B cell (primary cell): ENCODE data around the gene CD274. TPM values are rescaled to one million over a fixed set of nuclear protein-coding genes. Genes with fewer than 3 reads are reported as not detected.

Experiments
- ATAC-seq: fragments of 200-7000 bp; cut with Tn5 transposase; one replicate; pipeline ENCODE4 v1.10.0; 2021; ENCODE audit warnings: low read depth, mild to moderate bottlenecking, moderate number of reproducible peaks, moderate library complexity
- CTCF ChIA-PET: fragments of 350-600 bp; sonication (Branson Sonifier 250); formaldehyde crosslinking; loops from one replicate; lab custom pipeline; 2021; ENCODE audit warnings: antibody characterized with exemption, inconsistent platforms; lab: Charles Lee
- POLR2A ChIA-PET: fragments of 350-600 bp; sonication (Branson Sonifier 250); formaldehyde crosslinking; loops from one replicate; lab custom pipeline; 2021; ENCODE audit warnings: antibody characterized with exemption; lab: Charles Lee
- DNase-seq: peaks from one replicate; pipeline ENCODE4 v3.0.0; 2013
- H2AFZ ChIP-seq: 2 replicates; pipeline ENCODE4 v1.6.1; 2012; ENCODE audit warnings: mild to moderate bottlenecking, low read depth, low read length; ENCODE audit not compliant: insufficient read depth, poor library complexity, severe bottlenecking
- H3K27ac ChIP-seq, 2 donors: 1 replicate in 1 of 2; 2 replicates in 1 of 2; pipeline ENCODE4 v1.5.1; 2012 to 2013; ENCODE audit warnings: low read length in 2 of 2, mild to moderate bottlenecking in 2 of 2, moderate library complexity in 1 of 2
- H3K27me3 ChIP-seq, 4 experiments: fragments of 200-600 bp in 1 of 4; sonication (generic) in 1 of 4; replicated peaks in 1 of 4; 1 replicate in 2 of 4; 2 replicates in 2 of 4; pipeline versions ENCODE4 v1.6.1 to v1.7.0; 2013 to 2016; ENCODE audit warnings: low read length in 3 of 4, mild to moderate bottlenecking in 2 of 4, mixed read lengths in 1 of 4, moderate library complexity in 1 of 4; ENCODE audit not compliant: insufficient read depth in 4 of 4, control insufficient read depth in 3 of 4; ENCODE audit errors: control extremely low read depth in 1 of 4
- H3K36me3 ChIP-seq, 2 experiments: replicated peaks in 1 of 2; 1 replicate in 1 of 2; 2 replicates in 1 of 2; pipeline versions ENCODE4 v1.6.1 to v1.7.1; 2013; ENCODE audit warnings: low read length in 1 of 2; ENCODE audit not compliant: insufficient read depth in 2 of 2, control insufficient read depth in 1 of 2; ENCODE audit errors: control extremely low read depth in 1 of 2, extremely low read depth in 1 of 2
- H3K4me1 ChIP-seq, 2 donors: fragments of 200-600 bp in 1 of 2; sonication (generic) in 1 of 2; 1 replicate in 1 of 2; 2 replicates in 1 of 2; pipeline versions ENCODE4 v1.5.1 to v1.6.1; 2013 to 2017; ENCODE audit warnings: low read length in 2 of 2; ENCODE audit not compliant: control insufficient read depth in 2 of 2, insufficient read depth in 2 of 2
- H3K4me2 ChIP-seq: replicated peaks from 2 replicates; pipeline ENCODE3; 2012; ENCODE audit warnings: mild to moderate bottlenecking, low read depth, low read length; ENCODE audit not compliant: poor library complexity, severe bottlenecking
- H3K4me3 ChIP-seq, 5 experiments: fragments of 200-600 bp in 1 of 5; sonication (generic) in 1 of 5; 1 replicate in 3 of 5; 2 replicates in 2 of 5; pipeline versions ENCODE4 v1.5.1 to v1.7.0; 2011 to 2016; ENCODE audit warnings: low read length in 4 of 5, mild to moderate bottlenecking in 4 of 5, low read depth in 2 of 5, control low read depth in 1 of 5, moderate library complexity in 1 of 5; ENCODE audit not compliant: insufficient read depth in 1 of 5; ENCODE audit errors: control extremely low read depth in 1 of 5, extremely low read depth in 1 of 5
- H3K79me2 ChIP-seq: fragments of 200-600 bp; sonication (generic); one replicate; pipeline ENCODE4 v1.6.0; 2016; ENCODE audit warnings: low read length; ENCODE audit not compliant: control insufficient read depth, insufficient read depth
- H3K9ac ChIP-seq: fragments of 200-600 bp; sonication (generic); 2 replicates; pipeline ENCODE4 v1.6.1; 2017; ENCODE audit warnings: mild to moderate bottlenecking, low read length, moderate library complexity
- H3K9me3 ChIP-seq, 3 donors: one replicate each; pipeline versions ENCODE4 v1.6.1 to v1.7.1; 2013; ENCODE audit warnings: low read length in 2 of 3; ENCODE audit not compliant: control insufficient read depth in 2 of 3, insufficient read depth in 1 of 3; ENCODE audit errors: control extremely low read depth in 1 of 3
- H4K20me1 ChIP-seq: 2 replicates; pipeline ENCODE4 v1.6.0; 2012; ENCODE audit warnings: mild to moderate bottlenecking, low read length; ENCODE audit not compliant: insufficient read depth, control insufficient read depth, poor library complexity, severe bottlenecking
- H3K27ac Mint-ChIP-seq: one replicate; pipeline ENCODE4 v1.8.0; 2021; ENCODE audit warnings: mixed read lengths
- H3K27me3 Mint-ChIP-seq: one replicate; pipeline ENCODE4 v1.8.0; 2021; ENCODE audit warnings: mixed read lengths
- H3K4me1 Mint-ChIP-seq: one replicate; pipeline ENCODE4 v1.8.0; 2021; ENCODE audit warnings: mixed read lengths
- H3K4me3 Mint-ChIP-seq: one replicate; pipeline ENCODE4 v1.8.0; 2021; ENCODE audit warnings: mixed read lengths
- H3K9me3 Mint-ChIP-seq: one replicate; pipeline ENCODE4 v1.8.0; 2022; ENCODE audit warnings: mixed read lengths; ENCODE audit not compliant: insufficient read depth
- EZH2 ChIP-seq: IDR thresholded peaks from 2 replicates; pipeline ENCODE4 v1.6.1; 2012; ENCODE audit warnings: borderline replicate concordance, low read depth, mild to moderate bottlenecking, moderate library complexity, low read length; ENCODE audit not compliant: insufficient read depth, poor library complexity, severe bottlenecking
- WGBS: methylation state at CpG from one replicate; pipeline ENCODE4 v1.1.5; 2013; ENCODE audit warnings: missing lambda C conversion rate; ENCODE audit not compliant: insufficient coverage; 5-methylcytosine and 5-hydroxymethylcytosine counted together
- intact Hi-C: fragments of 100-400 bp; cut with micrococcal nuclease; formaldehyde crosslinking; loops from one replicate; pipeline ENCODE4 v1.10.0; 2022
- polyA plus RNA-seq: library from polyadenylated mRNA; depleted of rRNA; stranded (reverse); fragments of >200 nt; gene quantifications from 2 replicates; pipeline ENCODE4 v1.2.3, GENCODE V29; 2012
- total RNA-seq, 2 donors: library from RNA; stranded (reverse); fragments of 120-200 nt in 1 of 2; gene quantifications; 1 replicate in 1 of 2; 2 replicates in 1 of 2; pipeline versions ENCODE4 v1.2.3 to v1.2.4, GENCODE V29; 2013 to 2022
- TF ChIP-seq, protein P1 (sequence below): fragments of 200-600 bp; IDR thresholded peaks from one replicate; pipeline ENCODE4 v1.8.0; 2022; ENCODE audit warnings: antibody characterized with exemption, mild to moderate bottlenecking

CD274 gene
- total and polyA plus RNA-seq, 2 donors (not counting 1 experiment from before 2014, with no cell fraction given), result 1.4 to 7.0 TPM

DNA sequence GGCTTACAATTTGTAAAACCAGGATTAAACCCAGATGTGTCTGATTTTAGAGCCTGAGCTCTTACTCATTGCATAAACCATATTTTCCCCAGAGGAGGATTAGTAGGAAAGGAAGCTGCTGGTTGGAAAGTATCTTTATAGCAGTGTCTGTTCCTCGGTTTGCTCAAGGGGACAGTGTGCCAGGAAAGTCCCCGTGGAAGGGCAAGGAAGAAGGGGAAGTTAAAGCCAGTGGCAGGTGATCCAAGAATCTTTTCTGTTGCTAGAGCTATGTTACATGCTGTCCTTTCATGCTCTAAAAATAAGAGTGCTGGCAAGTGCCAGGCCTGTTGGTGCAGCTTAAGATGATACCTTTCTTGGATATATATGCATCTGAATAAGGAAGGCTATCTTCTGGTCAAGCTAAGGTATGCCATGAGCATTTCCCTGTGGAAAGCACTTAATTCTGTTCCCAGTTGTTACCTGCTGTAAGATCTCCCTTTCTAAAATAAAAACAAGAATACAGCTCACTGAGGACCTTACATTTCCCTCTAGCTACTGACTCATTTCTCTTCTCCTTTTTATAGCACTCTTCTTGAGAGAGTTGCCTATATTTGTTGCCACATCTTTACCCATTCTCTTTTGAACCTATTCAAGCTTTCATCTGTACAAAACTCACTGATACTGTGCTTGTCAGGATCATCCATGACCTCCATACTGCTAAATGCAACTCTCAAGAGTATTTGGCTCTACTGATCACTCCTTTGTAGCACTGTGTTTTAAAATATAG, 68.0 kb downstream of the CD274 start:
- H3K79me2 ChIP-seq, result no peaks in the 10 kb centered on the region
- no peak overlapping the region for H2AFZ ChIP-seq
- intact Hi-C loops, result no loop called here
- H3K4me3 ChIP-seq, result no peak overlapping the region
- ChIA-PET POLR2A (no interaction called here), CTCF (interaction anchor here (1.1 to 1.4 kb wide), 2 partner anchors 68 to 76 kb away, joined by 3 to 5 read pairs; partner anchors contain the start of gene CD274)
- 28% methylated on average over 2 of the region's 2 CpGs for WGBS
- DNase-seq (no peak), ATAC-seq (no peak)
- H3K4me1 ChIP-seq, result peaks cover 4 to 10% of the 10 kb centered on the region in 2 donors
- no peak for TF ChIP-seq EZH2
- TF ChIP-seq, protein P1, sequence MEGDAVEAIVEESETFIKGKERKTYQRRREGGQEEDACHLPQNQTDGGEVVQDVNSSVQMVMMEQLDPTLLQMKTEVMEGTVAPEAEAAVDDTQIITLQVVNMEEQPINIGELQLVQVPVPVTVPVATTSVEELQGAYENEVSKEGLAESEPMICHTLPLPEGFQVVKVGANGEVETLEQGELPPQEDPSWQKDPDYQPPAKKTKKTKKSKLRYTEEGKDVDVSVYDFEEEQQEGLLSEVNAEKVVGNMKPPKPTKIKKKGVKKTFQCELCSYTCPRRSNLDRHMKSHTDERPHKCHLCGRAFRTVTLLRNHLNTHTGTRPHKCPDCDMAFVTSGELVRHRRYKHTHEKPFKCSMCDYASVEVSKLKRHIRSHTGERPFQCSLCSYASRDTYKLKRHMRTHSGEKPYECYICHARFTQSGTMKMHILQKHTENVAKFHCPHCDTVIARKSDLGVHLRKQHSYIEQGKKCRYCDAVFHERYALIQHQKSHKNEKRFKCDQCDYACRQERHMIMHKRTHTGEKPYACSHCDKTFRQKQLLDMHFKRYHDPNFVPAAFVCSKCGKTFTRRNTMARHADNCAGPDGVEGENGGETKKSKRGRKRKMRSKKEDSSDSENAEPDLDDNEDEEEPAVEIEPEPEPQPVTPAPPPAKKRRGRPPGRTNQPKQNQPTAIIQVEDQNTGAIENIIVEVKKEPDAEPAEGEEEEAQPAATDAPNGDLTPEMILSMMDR, result no peak
- H3K4me2 ChIP-seq, result no peak overlapping the region
- no peak overlapping the region for H3K27ac Mint-ChIP-seq
- H3K27me3 ChIP-seq, result peaks cover 0 to 7% (median 0%) of the 10 kb centered on the region in 4 experiments
- no peaks in the 10 kb centered on the region for H4K20me1 ChIP-seq
- H3K27ac ChIP-seq, result no peak overlapping the region
- H3K4me3 Mint-ChIP-seq, result no peak overlapping the region
- no peaks in the 10 kb centered on the region for H3K9me3 ChIP-seq
- no peaks in the 10 kb centered on the region for H3K9me3 Mint-ChIP-seq
- no peaks in the 10 kb centered on the region for H3K36me3 ChIP-seq
- H3K27me3 Mint-ChIP-seq, result no peaks in the 10 kb centered on the region
- peaks cover 27% of the 10 kb centered on the region for H3K4me1 Mint-ChIP-seq
- no peak overlapping the region for H3K9ac ChIP-seq

DNA sequence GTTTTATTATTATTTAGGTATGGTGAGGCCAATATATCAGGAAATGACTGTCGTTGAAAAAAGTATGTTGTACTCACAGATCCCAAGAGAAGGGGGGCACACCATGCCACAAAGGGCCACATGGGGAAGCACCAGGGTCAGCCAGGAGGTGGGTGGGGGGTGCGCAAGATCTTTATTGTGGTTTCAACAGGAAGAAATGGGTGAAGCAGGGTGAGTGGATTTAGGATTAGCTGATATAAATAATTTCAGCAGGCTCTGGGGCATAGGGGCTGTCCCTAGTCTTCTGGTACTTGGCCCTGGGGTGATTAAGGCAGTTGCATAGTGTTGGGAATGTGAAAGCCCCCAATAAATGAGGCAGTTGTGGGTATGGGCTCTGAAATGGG, 68.6 kb downstream of the CD274 start:
- Histone ChIP-seq H3K27ac (no peak overlapping the region), H4K20me1 (no peaks in the 10 kb centered on the region), H3K9ac (no peak overlapping the region), H3K4me2 (no peak overlapping the region), H3K27me3 (peaks cover 0 to 7% (median 0%) of the 10 kb centered on the region in 4 experiments), H3K79me2 (no peaks in the 10 kb centered on the region), H3K36me3 (no peaks in the 10 kb centered on the region), H3K9me3 (no peaks in the 10 kb centered on the region), H3K4me1 (peaks cover 4 to 10% of the 10 kb centered on the region in 2 donors), H3K4me3 (no peak overlapping the region), H2AFZ (no peak overlapping the region)
- peaks cover 23% of the 10 kb centered on the region for H3K4me1 Mint-ChIP-seq
- no peak overlapping the region for H3K4me3 Mint-ChIP-seq
- ATAC-seq (no peak), DNase-seq (no peak)
- 0% methylated on average over 2 of the region's 2 CpGs for WGBS
- intact Hi-C loops, result no loop called here
- no peaks in the 10 kb centered on the region for H3K27me3 Mint-ChIP-seq
- TF ChIP-seq, protein P1, result no peak
- no peak overlapping the region for H3K27ac Mint-ChIP-seq
- no peaks in the 10 kb centered on the region for H3K9me3 Mint-ChIP-seq
- ChIA-PET CTCF (interaction anchor here (1.1 to 1.4 kb wide), 2 partner anchors 68 to 77 kb away, joined by 3 to 5 read pairs; partner anchors contain the start of gene CD274), POLR2A (no interaction called here)
